Small intestine (tissue), 7 donors: Measurements from ENCODE around the gene TIMM17B. TPM values are rescaled to one million over a fixed set of nuclear protein-coding genes. Genes with fewer than 3 reads are reported as not detected.
"Not testable (repeated sequence)": the region's sequence is repeated elsewhere in the genome, so short reads cannot be mapped to it uniquely, and the experiment has no call there.

ENCODE experiments used
- DNase-seq, 2 donors: peaks; one replicate each; pipeline versions ENCODE4 v3.0.0 to v3.0.0-alpha.2; 2013
- FAIRE-seq: peaks from 2 replicates; lab custom pipeline; 2012; peaks lifted over from hg19 to GRCh38; lab: Jason Lieb, UNC
- H3K27ac ChIP-seq, 3 donors: one replicate each; pipeline ENCODE4 v1.5.1; 2013; ENCODE audit warnings: low read length in 2 of 3, mild to moderate bottlenecking in 2 of 3, control low read depth in 1 of 3, inconsistent platforms in 1 of 3, low read depth in 1 of 3, moderate library complexity in 1 of 3
- H3K27me3 ChIP-seq, 3 donors: one replicate each; pipeline ENCODE4 v1.6.1; 2013; ENCODE audit warnings: low read length in 3 of 3, inconsistent platforms in 1 of 3; ENCODE audit not compliant: control insufficient read depth in 3 of 3, insufficient read depth in 3 of 3
- H3K36me3 ChIP-seq, 3 donors: one replicate each; pipeline ENCODE4 v1.6.1; 2013; ENCODE audit warnings: low read length in 3 of 3, inconsistent platforms in 1 of 3, low read depth in 1 of 3, mild to moderate bottlenecking in 1 of 3, moderate library complexity in 1 of 3; ENCODE audit not compliant: control insufficient read depth in 3 of 3, insufficient read depth in 2 of 3
- H3K4me1 ChIP-seq, 3 donors: one replicate each; pipeline ENCODE4 v1.6.1; 2013; ENCODE audit warnings: low read length in 2 of 3, inconsistent platforms in 1 of 3, low read depth in 1 of 3, mild to moderate bottlenecking in 1 of 3, moderate library complexity in 1 of 3; ENCODE audit not compliant: control insufficient read depth in 3 of 3, insufficient read depth in 2 of 3
- H3K4me3 ChIP-seq, 3 donors: one replicate each; pipeline ENCODE4 v1.5.1; 2013; ENCODE audit warnings: low read length in 3 of 3, control low read depth in 1 of 3, inconsistent platforms in 1 of 3, low read depth in 1 of 3, mild to moderate bottlenecking in 1 of 3, moderate library complexity in 1 of 3
- H3K9me3 ChIP-seq, 2 donors: one replicate each; pipeline ENCODE4 v1.6.1; 2013; ENCODE audit warnings: low read depth in 1 of 2, low read length in 1 of 2; ENCODE audit not compliant: control insufficient read depth in 2 of 2, insufficient read depth in 1 of 2
- WGBS, 3 donors: extraction: QIAGEN DNeasy Blood & Tissue Kit; methylation state at CpG; one replicate each; pipeline ENCODE4 v1.1.7; 2013; 5-methylcytosine and 5-hydroxymethylcytosine counted together
- polyA plus RNA-seq, 4 donors: library from polyadenylated mRNA; stranded (reverse) in 3 of 4; unstranded in 1 of 4; fragments of 200-250 nt in 3 of 4; fragments of 120-200 nt in 1 of 4; gene quantifications; one replicate each; pipeline versions ENCODE4 v1.2.1 to v1.2.3, GENCODE V29; 2013
- donor health status: healthy with polysubstance abuse.
- donor health status: control.
- donor health status: control.
- donor health status: Bipolar disorder and iron deficiency.
- donor health status: healthy.

Gene TIMM17B
- polyA plus RNA-seq, 4 donors: 43.3 to 72.5 (median 66.1) TPM

- not testable (repeated sequence) for H3K9me3 ChIP-seq, H3K36me3 ChIP-seq, H3K27me3 ChIP-seq, FAIRE-seq, H3K4me3 ChIP-seq, DNase-seq, H3K4me1 ChIP-seq, H3K27ac ChIP-seq
Observed at GRCh38 chrX:48853494-48853893, 44.1 kb downstream of the TIMM17B start.

GRCh38 chrX:48852857-48853256, 44.7 kb downstream of the TIMM17B start:
- DNase-seq (no peak), FAIRE-seq (no peak)
- Histone ChIP-seq H3K36me3 (no peaks in the 10 kb centered on the region), H3K4me1 (no peaks in the 10 kb centered on the region), H3K9me3 (no peaks in the 10 kb centered on the region), H3K27ac (peak overlapping the region in 1 of 3 donors; percentile 38), H3K4me3 (no peak overlapping the region), H3K27me3 (no peaks in the 10 kb centered on the region)
- WGBS, 3 donors: 75 to 94% (median 86%) methylated on average over 5 to 7 of the region's 7 CpGs

GRCh38 chrX:48848847-48849246, 48.7 kb downstream of the TIMM17B start:
- 31 to 46% (median 35%) methylated on average over 1 of the region's 1 CpG for WGBS, 3 donors
- Histone ChIP-seq H3K4me3 (no peak overlapping the region), H3K4me1 (no peaks in the 10 kb centered on the region), H3K9me3 (no peaks in the 10 kb centered on the region), H3K27ac (no peak overlapping the region), H3K36me3 (no peaks in the 10 kb centered on the region), H3K27me3 (no peaks in the 10 kb centered on the region)
- DNase-seq: no peak
- no peak for FAIRE-seq

Other genes with a start within 250 kb of the TIMM17B start
- gene WAS, start 214.0 kb downstream of the TIMM17B start, polyA plus RNA-seq: 1 to 10 TPM; 1.1 to 6.2 (median 4.8) TPM
- 1 to 10 TPM; 2.2 to 8.5 (median 4.3) TPM for gene SUV39H1, start 201.0 kb downstream of the TIMM17B start, polyA plus RNA-seq
- 10 to 100 TPM in 3 of 4 donors, 1 to 10 TPM in 1; 4.4 to 56.1 (median 22.1) TPM for gene GLOD5, start 136.0 kb downstream of the TIMM17B start, polyA plus RNA-seq
- under 1 TPM in 2 of 4 donors, not detected in 2; 0.09 to 0.32 TPM for gene GATA1, start 111.2 kb downstream of the TIMM17B start, polyA plus RNA-seq
- 100 to 1,000 TPM in 2 of 4 donors, 10 to 100 TPM in 2; 51.5 to 110 (median 102) TPM for gene HDAC6, start 95.7 kb downstream of the TIMM17B start, polyA plus RNA-seq
- under 1 TPM in 2 of 4 donors, not detected in 2; 0.07 to 0.09 TPM for gene ERAS, start 71.3 kb downstream of the TIMM17B start, polyA plus RNA-seq
- gene PCSK1N, start 62.2 kb downstream of the TIMM17B start, polyA plus RNA-seq: 10 to 100 TPM in 2 of 4 donors, 1 to 10 TPM in 1, under 1 TPM in 1; 0.67 to 97.5 (median 13.5) TPM
- 100 to 1,000 TPM in 2 of 4 donors, 10 to 100 TPM in 2; 77.8 to 186 (median 109) TPM for gene PQBP1, start 162 bp upstream of the TIMM17B start, polyA plus RNA-seq
- 10 to 100 TPM in 2 of 4 donors, 1 to 10 TPM in 2; 8.1 to 31.5 (median 19.1) TPM for gene SLC35A2, start 13.9 kb upstream of the TIMM17B start, polyA plus RNA-seq
- gene PIM2, start 21.3 kb upstream of the TIMM17B start, polyA plus RNA-seq: 10 to 100 TPM in 2 of 4 donors, 1 to 10 TPM in 2; 2.9 to 35.1 (median 9.8) TPM
- 10 to 100 TPM; 28.3 to 57.5 (median 42.3) TPM for gene OTUD5, start 59.8 kb upstream of the TIMM17B start, polyA plus RNA-seq
- 1 to 10 TPM in 2 of 4 donors, under 1 TPM in 2; 0.27 to 1.7 (median 0.78) TPM for gene KCND1, start 74.1 kb upstream of the TIMM17B start, polyA plus RNA-seq
- 10 to 100 TPM; 18.1 to 43.1 (median 26.5) TPM for gene GRIPAP1, start 104.5 kb upstream of the TIMM17B start, polyA plus RNA-seq
- gene TFE3, start 145.6 kb upstream of the TIMM17B start, polyA plus RNA-seq: 10 to 100 TPM; 23.3 to 27.4 (median 23.6) TPM
- gene CCDC120, start 161.2 kb upstream of the TIMM17B start, polyA plus RNA-seq: 10 to 100 TPM in 3 of 4 donors, 1 to 10 TPM in 1; 5.7 to 26.8 (median 14.4) TPM
- 10 to 100 TPM in 1 of 4 donors, 1 to 10 TPM in 3; 1.3 to 12.8 (median 5.6) TPM for gene PRAF2, start 176.2 kb upstream of the TIMM17B start, polyA plus RNA-seq
- 100 to 1,000 TPM in 1 of 4 donors, 10 to 100 TPM in 3; 47.3 to 122 (median 73.1) TPM for gene WDR45, start 182.1 kb upstream of the TIMM17B start, polyA plus RNA-seq
- gene GPKOW, start 226.0 kb upstream of the TIMM17B start, polyA plus RNA-seq: 10 to 100 TPM; 17.6 to 22.2 (median 19.6) TPM